ENCODE measurements around the gene TPST1.
A peak's percentile ranks its signal among the peaks of the same experiment; 100 is the strongest.

Gene TPST1

DNA sequence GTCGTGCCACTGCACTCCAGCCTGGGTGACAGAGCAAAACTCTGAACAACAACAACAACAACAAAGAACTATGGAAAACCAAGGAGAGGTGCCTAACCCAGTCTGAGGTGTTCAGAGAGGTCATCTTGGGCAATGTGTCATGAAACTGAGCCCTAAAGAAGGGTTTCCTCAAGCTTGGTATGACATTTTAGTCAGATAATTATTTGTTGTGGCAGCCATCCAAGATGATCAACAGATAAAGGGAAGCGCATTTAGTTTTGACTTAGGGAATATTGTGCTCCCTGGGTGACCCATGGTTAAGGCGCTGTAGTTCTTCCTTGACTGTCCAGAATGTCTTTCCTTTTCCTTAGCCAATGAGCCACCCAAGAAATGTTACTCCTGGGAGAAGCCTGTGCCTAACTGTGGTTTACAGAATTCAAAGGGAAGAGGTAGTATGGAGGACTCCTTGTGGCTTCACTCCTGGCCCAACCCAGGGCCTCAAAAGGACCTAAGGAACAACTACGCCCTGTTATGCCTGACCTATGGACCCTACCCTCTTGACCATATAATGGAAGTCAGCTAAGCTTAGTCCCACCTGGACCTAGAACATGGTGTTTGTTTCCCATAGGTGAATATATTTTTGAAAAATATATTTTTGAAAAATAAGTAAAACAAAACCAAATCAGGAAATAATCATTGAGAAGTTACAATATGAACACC is 42.4 kb downstream of the TPST1 start:
- in situ Hi-C loops (cut with HindIII; ENCODE audit: low pct_ligation_motif_present, low sequenced_read_pairs): no loop called here
- TF ChIP-seq, protein P1, sequence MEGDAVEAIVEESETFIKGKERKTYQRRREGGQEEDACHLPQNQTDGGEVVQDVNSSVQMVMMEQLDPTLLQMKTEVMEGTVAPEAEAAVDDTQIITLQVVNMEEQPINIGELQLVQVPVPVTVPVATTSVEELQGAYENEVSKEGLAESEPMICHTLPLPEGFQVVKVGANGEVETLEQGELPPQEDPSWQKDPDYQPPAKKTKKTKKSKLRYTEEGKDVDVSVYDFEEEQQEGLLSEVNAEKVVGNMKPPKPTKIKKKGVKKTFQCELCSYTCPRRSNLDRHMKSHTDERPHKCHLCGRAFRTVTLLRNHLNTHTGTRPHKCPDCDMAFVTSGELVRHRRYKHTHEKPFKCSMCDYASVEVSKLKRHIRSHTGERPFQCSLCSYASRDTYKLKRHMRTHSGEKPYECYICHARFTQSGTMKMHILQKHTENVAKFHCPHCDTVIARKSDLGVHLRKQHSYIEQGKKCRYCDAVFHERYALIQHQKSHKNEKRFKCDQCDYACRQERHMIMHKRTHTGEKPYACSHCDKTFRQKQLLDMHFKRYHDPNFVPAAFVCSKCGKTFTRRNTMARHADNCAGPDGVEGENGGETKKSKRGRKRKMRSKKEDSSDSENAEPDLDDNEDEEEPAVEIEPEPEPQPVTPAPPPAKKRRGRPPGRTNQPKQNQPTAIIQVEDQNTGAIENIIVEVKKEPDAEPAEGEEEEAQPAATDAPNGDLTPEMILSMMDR (IDR thresholded peaks at IDR 0.05; ENCODE audit: low read depth, low read length, missing control alignments): no peak
- no peaks in the 10 kb centered on the region for H3K27me3 ChIP-seq (replicated peaks)
- peak; percentile 13 for DNase-seq
- no peak overlapping the region for H3K4me3 ChIP-seq (ENCODE audit: low read depth, low read length)
- no peak overlapping the region for H3K27ac ChIP-seq
- H3K36me3 ChIP-seq (replicated peaks): no peaks in the 10 kb centered on the region

- H3K36me3 ChIP-seq (replicated peaks): no peaks in the 10 kb centered on the region
- no peak overlapping the region for H3K4me3 ChIP-seq (ENCODE audit: low read depth, low read length)
- peak; percentile 92 for DNase-seq
- H3K27me3 ChIP-seq (replicated peaks): no peaks in the 10 kb centered on the region
- TF ChIP-seq, protein P1 (IDR thresholded peaks at IDR 0.05; ENCODE audit: low read depth, low read length, missing control alignments): no peak
- in situ Hi-C loops (cut with HindIII; ENCODE audit: low pct_ligation_motif_present, low sequenced_read_pairs): no loop called here
- peak overlapping the region; percentile 75 for H3K27ac ChIP-seq
These were observed 45.6 kb downstream of the TPST1 start for GRCh38 chr7:66250711-66251110.

GRCh38 chr7:66255534-66256100 is 50.5 kb downstream of the TPST1 start:
- Histone ChIP-seq H3K4me3 (ENCODE audit: low read depth, low read length) (no peak overlapping the region), H3K27me3 (replicated peaks) (no peaks in the 10 kb centered on the region), H3K27ac (no peak overlapping the region), H3K36me3 (replicated peaks) (no peaks in the 10 kb centered on the region)
- in situ Hi-C loops (cut with HindIII; ENCODE audit: low pct_ligation_motif_present, low sequenced_read_pairs): no loop called here
- DNase-seq: no peak
- TF ChIP-seq, protein P1 (IDR thresholded peaks at IDR 0.05; ENCODE audit: low read depth, low read length, missing control alignments): no peak

DNA sequence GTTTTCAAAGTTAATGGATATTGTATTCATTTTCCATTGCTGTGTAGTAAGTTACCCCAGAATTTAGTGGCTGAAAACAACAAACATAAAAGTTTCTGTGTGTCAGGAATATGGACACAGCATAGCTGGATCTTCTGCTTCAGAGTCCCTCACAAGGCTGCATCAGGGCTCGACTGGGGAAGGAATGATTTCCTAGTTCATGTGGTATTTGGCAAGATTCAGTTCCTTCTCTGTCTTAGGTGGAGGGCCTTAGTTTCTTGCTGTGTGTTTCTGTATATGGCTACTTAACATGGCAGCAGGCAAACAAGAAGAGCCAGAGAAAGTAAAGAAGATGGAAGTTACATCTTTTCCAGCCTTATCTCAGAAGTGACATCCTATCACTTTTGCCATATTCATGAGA is 51.1 kb downstream of the TPST1 start:
- Histone ChIP-seq H3K4me3 (ENCODE audit: low read depth, low read length) (no peak overlapping the region), H3K36me3 (replicated peaks) (no peaks in the 10 kb centered on the region), H3K27ac (no peak overlapping the region), H3K27me3 (replicated peaks) (no peaks in the 10 kb centered on the region)
- in situ Hi-C loops (cut with HindIII; ENCODE audit: low pct_ligation_motif_present, low sequenced_read_pairs): no loop called here
- TF ChIP-seq, protein P1 (IDR thresholded peaks at IDR 0.05; ENCODE audit: low read depth, low read length, missing control alignments): no peak
- no peak for DNase-seq

- Histone ChIP-seq H3K27ac (no peak overlapping the region), H3K36me3 (replicated peaks) (no peaks in the 10 kb centered on the region), H3K27me3 (replicated peaks) (no peaks in the 10 kb centered on the region), H3K4me3 (ENCODE audit: low read depth, low read length) (no peak overlapping the region)
- TF ChIP-seq, protein P1 (IDR thresholded peaks at IDR 0.05; ENCODE audit: low read depth, low read length, missing control alignments): no peak
- in situ Hi-C loops (cut with HindIII; ENCODE audit: low pct_ligation_motif_present, low sequenced_read_pairs): no loop called here
- no peak for DNase-seq
These were observed 52.3 kb downstream of the TPST1 start for GRCh38 chr7:66257481-66257880.
